Mesothelial cell of epicardium (in vitro differentiated cells): ENCODE data around the gene OTOS. TPM values are rescaled to one million over a fixed set of nuclear protein-coding genes. Genes with fewer than 3 reads are reported as not detected.

ENCODE experiments used
- DNase-seq, 2 experiments: peaks; one replicate each; pipeline ENCODE4 v3.0.0; 2021; ENCODE audit warnings: low spot score in 2 of 2; ENCODE audit not compliant: unreplicated experiment in 2 of 2
- H3K27ac Mint-ChIP-seq: 2 replicates; pipeline ENCODE4 v1.8.0; 2021; ENCODE audit warnings: mixed read lengths
- H3K27me3 Mint-ChIP-seq: 2 replicates; pipeline ENCODE4 v1.8.0; 2021; ENCODE audit warnings: low read depth, mixed read lengths
- H3K36me3 Mint-ChIP-seq: 2 replicates; pipeline ENCODE4 v1.8.0; 2021; ENCODE audit warnings: mixed read lengths
- H3K4me1 Mint-ChIP-seq: 2 replicates; pipeline ENCODE4 v1.8.0; 2021; ENCODE audit warnings: mixed read lengths
- H3K4me3 Mint-ChIP-seq: 2 replicates; pipeline ENCODE4 v1.8.0; 2021; ENCODE audit warnings: mild to moderate bottlenecking, moderate library complexity, mixed read lengths
- H3K9me3 Mint-ChIP-seq: 2 replicates; pipeline ENCODE4 v1.8.0; 2021; ENCODE audit warnings: mixed read lengths
- total RNA-seq: library from RNA; stranded (reverse); gene quantifications from 3 replicates; pipeline ENCODE4 v1.2.1, GENCODE V29; 2021
- TF ChIP-seq, protein P1 (sequence below): fragments of 200-600 bp; sonication (generic); IDR thresholded peaks from one replicate; pipeline ENCODE4 v1.5.0; 2021; ENCODE audit warnings: antibody characterized with exemption; ENCODE audit not compliant: unreplicated experiment

The OTOS gene
- total RNA-seq, 1 donor from 2014 or later, result not detected

GRCh38 chr2:240130393-240131195, 9.9 kb downstream of the OTOS start:
- TF ChIP-seq, protein P1, sequence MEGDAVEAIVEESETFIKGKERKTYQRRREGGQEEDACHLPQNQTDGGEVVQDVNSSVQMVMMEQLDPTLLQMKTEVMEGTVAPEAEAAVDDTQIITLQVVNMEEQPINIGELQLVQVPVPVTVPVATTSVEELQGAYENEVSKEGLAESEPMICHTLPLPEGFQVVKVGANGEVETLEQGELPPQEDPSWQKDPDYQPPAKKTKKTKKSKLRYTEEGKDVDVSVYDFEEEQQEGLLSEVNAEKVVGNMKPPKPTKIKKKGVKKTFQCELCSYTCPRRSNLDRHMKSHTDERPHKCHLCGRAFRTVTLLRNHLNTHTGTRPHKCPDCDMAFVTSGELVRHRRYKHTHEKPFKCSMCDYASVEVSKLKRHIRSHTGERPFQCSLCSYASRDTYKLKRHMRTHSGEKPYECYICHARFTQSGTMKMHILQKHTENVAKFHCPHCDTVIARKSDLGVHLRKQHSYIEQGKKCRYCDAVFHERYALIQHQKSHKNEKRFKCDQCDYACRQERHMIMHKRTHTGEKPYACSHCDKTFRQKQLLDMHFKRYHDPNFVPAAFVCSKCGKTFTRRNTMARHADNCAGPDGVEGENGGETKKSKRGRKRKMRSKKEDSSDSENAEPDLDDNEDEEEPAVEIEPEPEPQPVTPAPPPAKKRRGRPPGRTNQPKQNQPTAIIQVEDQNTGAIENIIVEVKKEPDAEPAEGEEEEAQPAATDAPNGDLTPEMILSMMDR, result no peak
- no peaks in the 10 kb centered on the region for H3K9me3 Mint-ChIP-seq
- no peak overlapping the region for H3K4me3 Mint-ChIP-seq
- H3K27me3 Mint-ChIP-seq, result no peaks in the 10 kb centered on the region
- peaks cover 15% of the 10 kb centered on the region for H3K4me1 Mint-ChIP-seq
- H3K27ac Mint-ChIP-seq, result no peak overlapping the region
- no peak for DNase-seq
- peaks cover 52% of the 10 kb centered on the region for H3K36me3 Mint-ChIP-seq

DNA sequence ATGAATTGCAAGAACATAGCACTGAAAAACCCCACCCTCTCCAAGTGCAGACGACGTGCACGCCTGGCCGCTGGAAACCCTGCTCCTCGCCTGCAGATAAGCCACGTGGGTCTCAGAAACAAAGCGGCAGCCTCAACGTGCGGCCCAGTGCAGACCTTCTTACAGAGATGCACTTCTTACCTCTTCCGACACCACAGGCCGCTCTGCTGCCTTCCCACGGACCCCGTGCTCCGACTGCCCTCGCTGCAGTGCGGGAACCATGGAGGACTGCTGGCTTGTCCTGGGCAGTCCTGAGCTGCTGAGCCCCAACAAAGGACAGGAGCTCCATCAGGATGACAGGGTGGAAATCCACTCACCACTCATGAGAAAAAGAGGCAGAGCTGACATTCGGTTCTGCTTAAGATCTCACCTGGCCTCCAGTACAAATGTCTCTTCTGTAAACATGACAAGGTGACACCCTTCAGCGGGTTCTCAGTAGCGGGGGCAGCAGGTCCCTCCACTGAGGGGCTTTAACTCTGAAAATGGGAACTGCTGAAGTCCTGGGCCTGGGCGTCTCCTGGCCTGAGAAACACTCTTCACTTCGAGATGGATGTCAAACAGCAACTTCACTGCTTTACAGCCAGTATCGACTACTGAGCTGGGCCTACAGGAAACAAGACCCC, 10.6 kb downstream of the OTOS start:
- no peak overlapping the region for H3K4me3 Mint-ChIP-seq
- H3K4me1 Mint-ChIP-seq, result peaks cover 8% of the 10 kb centered on the region
- no peaks in the 10 kb centered on the region for H3K27me3 Mint-ChIP-seq
- DNase-seq, result no peak
- no peak overlapping the region for H3K27ac Mint-ChIP-seq
- peaks cover 59% of the 10 kb centered on the region for H3K36me3 Mint-ChIP-seq
- TF ChIP-seq, protein P1, result no peak
- H3K9me3 Mint-ChIP-seq, result no peaks in the 10 kb centered on the region

DNA sequence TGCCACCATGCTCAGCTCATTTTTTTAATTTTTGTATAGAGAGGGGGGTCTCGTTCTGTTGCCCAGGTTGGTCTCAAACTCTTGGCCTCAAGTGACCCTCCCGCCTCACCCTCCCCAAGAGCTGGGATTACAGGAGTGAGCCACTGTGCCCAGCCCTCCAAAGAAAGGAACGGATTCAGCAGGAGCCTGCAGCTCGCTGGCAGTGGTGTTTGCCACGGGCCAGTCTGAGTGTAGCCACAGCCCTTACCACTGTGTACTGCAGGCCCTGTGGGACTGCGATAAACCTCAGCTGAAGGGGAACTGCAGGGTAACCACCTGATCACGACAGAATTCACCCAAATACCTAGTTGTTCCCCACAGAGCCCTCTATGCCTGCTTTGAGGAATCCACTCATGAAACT, 11.1 kb downstream of the OTOS start:
- Mint-ChIP-seq H3K4me3 (no peak overlapping the region), H3K27me3 (no peaks in the 10 kb centered on the region), H3K9me3 (no peaks in the 10 kb centered on the region), H3K27ac (no peak overlapping the region), H3K36me3 (peaks cover 60% of the 10 kb centered on the region), H3K4me1 (peaks cover 2% of the 10 kb centered on the region)
- TF ChIP-seq, protein P1, result no peak
- no peak for DNase-seq

DNA sequence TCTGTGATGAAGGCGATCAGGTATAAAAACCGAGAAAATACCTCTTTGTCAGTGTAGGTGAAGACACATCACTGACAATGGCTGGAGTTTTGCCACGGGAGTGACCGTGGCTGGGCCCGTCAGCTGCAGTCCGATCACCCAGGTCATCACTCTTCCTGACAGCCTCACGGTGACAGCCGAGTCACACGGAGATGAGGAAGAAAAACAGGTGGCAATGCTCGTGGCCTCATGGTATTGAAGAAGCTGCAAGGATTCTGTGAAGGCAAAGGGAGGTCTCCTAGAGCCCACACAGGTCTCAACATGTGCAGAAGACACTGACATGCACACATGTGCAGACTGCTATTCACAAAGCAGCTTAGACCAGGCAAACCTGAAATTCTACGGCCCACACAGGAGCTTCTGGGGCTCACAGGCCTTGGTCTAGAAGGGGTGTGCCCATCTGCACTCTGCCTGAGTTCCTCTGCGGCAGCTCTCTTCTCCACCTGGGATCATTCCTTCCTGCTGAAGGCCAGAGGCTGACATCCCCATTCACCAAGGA, 11.8 kb downstream of the OTOS start:
- no peak for DNase-seq
- H3K4me3 Mint-ChIP-seq, result no peak overlapping the region

DNA sequence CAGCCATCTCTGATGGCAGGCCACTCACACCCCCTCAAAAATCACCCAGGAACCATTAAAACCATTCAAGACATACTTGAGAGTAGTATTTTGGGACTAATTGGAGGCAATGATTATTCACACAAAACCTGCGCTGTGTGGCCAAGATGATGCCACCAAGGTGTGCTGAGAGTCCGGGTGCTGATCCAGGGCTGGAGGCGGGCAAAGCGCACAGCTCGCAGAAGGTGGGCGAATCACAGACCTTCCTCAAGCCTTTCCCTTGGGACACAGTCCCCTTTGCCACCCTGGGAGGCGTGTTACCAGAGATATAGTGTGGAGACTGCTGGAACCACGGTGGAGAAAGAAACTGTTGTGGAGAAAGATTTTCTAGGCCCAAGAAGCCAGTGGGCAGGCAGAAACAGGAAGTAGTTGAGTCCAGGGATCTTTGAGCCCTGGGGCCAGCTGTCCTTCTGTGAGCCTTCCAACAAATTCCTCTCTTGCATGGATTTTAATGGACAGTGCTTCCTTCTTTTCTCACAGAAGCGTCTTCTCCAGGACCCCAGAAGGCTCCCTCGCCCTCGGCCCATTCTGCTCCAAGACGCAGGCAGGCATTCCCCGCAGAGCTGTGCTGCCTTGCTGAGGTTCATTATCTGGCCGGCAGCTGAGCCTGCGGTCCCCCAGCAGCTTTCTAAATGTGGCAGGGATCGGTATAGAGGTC, 12.4 kb downstream of the OTOS start:
- no peaks in the 10 kb centered on the region for H3K27me3 Mint-ChIP-seq
- TF ChIP-seq, protein P1, result no peak
- H3K27ac Mint-ChIP-seq, result no peak overlapping the region
- no peak for DNase-seq
- no peaks in the 10 kb centered on the region for H3K9me3 Mint-ChIP-seq
- H3K4me3 Mint-ChIP-seq, result no peak overlapping the region
- peaks cover 57% of the 10 kb centered on the region for H3K36me3 Mint-ChIP-seq
- no peaks in the 10 kb centered on the region for H3K4me1 Mint-ChIP-seq

More for the DNA sequence above, 11.8 kb downstream of the OTOS start:
- TF ChIP-seq, protein P1, result no peak
- Mint-ChIP-seq H3K4me1 (peaks cover 2% of the 10 kb centered on the region), H3K27ac (no peak overlapping the region), H3K36me3 (peaks cover 60% of the 10 kb centered on the region), H3K9me3 (no peaks in the 10 kb centered on the region), H3K27me3 (no peaks in the 10 kb centered on the region)
